GM12801 (cell line): ENCODE results near the gene EPC1.

Experiments
- TF ChIP-seq, protein P1 (sequence below): IDR thresholded peaks from one replicate; pipeline ENCODE4 v1.5.1; 2011; ENCODE audit warnings: control low read depth; ENCODE audit not compliant: insufficient read length; ENCODE audit errors: extremely low read depth

Gene EPC1

DNA sequence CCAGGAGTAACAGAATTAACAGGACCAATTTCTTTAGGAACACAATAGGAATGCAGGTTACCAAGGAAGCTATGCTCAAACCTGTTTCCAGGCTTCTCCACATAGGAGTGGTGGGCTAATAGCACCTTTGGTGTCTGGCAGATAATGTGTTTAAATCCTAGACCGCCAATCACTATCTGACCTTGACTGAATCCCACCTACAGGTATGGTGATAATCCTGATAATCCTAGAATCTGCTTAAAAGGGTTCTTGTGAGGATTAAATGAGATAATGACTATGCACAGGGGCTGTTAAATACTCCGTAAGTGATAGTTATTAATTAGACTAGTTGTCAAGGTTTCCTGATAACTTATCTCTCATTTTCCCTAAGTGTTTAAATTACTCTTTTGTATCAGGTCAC is 81.2 kb downstream of the EPC1 start:
- TF ChIP-seq, protein P1, sequence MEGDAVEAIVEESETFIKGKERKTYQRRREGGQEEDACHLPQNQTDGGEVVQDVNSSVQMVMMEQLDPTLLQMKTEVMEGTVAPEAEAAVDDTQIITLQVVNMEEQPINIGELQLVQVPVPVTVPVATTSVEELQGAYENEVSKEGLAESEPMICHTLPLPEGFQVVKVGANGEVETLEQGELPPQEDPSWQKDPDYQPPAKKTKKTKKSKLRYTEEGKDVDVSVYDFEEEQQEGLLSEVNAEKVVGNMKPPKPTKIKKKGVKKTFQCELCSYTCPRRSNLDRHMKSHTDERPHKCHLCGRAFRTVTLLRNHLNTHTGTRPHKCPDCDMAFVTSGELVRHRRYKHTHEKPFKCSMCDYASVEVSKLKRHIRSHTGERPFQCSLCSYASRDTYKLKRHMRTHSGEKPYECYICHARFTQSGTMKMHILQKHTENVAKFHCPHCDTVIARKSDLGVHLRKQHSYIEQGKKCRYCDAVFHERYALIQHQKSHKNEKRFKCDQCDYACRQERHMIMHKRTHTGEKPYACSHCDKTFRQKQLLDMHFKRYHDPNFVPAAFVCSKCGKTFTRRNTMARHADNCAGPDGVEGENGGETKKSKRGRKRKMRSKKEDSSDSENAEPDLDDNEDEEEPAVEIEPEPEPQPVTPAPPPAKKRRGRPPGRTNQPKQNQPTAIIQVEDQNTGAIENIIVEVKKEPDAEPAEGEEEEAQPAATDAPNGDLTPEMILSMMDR = no peak

DNA sequence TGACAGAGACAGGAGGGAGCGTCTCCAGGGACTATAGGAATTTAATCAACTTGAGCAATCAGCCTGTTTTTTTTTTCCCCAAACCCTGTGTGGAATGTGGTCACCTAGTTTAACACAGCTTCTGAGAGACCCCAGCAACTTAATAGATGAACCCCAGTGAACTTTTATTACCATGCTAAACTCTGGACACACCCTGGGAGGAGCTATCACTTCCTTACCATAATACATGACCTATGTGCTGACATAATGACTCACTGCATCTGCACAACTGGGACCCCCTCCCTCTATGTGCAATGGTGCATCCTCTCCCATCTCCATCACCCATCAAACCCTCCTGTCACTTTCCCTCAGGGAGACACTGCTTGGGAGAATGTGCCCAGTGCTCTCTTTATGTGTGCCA is 83.7 kb downstream of the EPC1 start:
- TF ChIP-seq, protein P1 = no peak

DNA sequence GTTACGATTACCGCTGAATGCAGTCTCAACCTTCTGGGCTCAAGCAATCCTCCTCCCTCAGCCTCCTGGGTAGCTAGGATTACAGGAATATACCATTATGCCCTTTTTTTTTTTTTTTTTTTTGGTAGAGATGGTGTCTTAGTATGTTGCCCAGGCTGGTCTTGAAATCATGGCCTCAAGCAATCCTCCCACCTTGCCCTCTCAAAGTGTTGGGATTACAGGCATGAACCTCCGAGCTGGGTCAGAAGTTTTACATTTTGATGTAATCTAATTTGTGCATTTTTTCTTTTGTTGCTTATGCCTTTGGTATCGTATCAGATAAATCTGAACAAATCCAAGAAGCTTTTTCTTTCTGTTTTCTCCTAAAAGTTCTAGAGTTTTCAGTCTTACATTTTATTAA is 87.4 kb downstream of the EPC1 start:
- TF ChIP-seq, protein P1 = no peak

DNA sequence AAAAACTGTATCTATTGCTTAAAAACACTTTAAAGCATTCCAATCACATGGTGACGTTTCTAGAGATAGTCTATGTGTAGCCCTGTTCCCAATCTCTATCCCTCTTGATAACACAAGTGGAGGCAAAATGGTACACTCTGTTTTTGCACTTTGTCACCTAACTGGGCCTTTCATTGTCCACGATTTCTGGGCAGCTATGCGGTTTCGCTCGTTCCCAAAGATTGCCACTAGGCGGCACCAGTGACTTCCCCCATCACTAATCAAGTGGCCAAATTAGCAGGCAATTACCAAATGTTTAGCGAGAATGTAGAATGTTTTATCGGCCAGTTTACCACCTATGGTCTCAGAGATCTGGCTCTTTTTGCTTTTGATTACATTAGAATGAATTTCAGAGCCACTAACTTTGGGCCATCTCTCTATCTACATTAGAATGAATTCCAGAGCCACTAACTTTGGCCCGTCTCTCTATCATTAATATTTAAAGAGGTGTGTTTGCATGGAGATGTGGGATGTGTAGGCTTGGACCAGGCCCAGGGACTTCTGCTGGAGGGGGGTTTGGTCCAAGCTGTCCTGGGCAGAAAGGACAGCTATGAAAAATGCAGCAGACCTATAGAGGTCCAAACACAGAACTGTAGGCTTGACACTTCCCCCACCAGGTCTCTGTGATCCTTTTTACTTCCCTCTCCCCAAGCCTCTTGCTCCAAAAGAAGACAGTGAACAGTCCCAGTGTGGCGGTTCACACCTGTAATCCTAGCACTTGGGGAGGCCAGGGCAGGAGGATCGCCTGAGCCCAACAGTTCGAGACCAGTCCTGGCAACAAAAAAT is 90.1 kb downstream of the EPC1 start:
- TF ChIP-seq, protein P1 = peak; percentile 87

DNA sequence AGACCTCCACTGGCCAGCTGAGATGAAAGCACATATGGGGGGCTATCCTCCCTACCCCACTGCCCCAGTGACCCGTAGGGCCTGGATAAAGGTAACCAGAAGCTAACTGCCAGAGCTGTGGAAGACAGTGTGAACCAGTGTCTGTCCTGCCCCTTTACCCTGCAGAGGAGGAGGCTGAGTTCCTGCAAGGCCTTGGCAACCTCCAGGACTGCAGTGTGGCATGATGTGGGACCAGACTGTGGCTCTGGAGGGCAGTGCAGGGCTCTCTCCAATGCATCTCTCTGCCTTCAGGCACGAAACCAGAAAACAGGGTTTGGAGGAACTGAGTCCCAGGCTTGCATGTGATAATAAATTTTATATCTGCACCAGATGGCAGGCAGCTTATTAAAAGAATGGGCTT is 93.1 kb downstream of the EPC1 start:
- TF ChIP-seq, protein P1 = no peak

DNA sequence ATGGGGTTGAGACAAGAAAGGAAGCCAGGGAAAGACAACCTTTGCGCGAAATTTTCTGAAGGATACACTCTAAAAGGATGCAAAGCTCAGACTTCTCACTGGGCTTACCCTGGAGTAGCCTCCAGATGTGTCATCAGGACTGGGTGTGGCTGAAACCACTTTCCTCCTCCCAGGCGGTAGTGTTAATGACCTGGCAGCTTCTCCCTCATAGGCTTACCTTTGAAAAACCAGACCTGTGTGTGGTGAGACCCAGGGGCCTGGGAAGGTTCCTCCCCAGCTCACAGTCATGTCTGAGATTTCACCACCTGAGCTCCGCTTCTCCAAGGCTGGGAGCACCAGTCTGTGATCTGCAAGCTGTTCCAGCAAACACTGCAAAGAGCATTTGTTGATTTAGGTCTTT is 93.7 kb downstream of the EPC1 start:
- TF ChIP-seq, protein P1 = no peak

DNA sequence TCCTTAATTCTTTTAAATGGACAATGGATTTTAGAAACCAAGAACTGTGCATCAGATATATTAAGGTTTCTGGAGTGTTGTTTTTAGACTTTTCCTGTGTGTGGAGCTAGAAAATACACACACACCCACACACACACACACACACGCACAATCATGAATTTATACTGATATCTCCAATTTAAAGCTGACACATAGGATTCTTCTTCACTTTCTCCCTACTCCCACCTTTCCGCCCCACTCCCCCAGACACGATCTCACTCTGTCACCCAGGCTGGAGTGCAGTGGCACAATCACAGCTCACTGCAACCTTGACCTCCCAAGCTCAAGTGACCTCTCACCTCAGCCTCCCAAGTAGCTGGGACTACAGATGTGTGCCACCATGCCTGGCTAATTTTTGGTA is 100.3 kb downstream of the EPC1 start:
- TF ChIP-seq, protein P1 = no peak

DNA sequence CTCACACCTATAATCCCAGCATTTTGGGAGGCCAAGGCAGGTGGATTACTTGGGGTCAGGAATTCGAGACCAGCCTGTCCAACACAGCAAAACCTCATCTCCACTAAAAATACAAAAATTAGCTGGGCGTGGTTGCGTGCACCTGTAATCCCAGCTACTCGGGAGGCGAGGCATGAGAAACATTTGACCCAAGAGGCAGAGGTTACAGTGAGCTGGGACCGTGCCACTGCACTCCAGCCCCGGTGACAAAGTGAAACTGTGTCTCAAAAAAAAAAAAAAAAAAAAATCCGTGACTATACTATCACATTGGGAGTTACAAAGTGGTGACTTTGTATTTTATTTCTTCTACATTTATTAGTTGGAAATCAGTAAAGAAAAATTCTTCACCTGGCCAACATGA is 101.2 kb downstream of the EPC1 start:
- TF ChIP-seq, protein P1 = no peak
